Measurements from ENCODE around the gene COL6A3.

DNA sequence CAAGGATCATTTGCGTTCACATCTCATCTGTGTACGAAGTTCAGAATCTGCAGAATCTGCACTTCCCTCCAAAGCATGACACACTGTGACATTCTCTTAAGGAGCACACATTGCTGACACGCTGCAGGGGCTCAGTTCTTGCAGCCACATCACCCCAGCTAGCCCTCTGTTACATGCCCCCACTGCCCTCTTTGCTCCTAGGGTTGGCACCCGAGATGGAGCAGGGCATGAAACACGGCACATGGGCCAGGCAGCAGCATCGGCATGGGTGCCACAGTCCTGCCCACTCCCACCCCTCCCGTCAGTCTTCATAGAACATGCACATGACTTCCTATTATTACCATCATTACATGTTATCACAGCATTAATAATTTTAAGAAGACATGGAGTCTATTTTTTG is 76.4 kb downstream of the COL6A3 start:
- TF ChIP-seq, protein P1, sequence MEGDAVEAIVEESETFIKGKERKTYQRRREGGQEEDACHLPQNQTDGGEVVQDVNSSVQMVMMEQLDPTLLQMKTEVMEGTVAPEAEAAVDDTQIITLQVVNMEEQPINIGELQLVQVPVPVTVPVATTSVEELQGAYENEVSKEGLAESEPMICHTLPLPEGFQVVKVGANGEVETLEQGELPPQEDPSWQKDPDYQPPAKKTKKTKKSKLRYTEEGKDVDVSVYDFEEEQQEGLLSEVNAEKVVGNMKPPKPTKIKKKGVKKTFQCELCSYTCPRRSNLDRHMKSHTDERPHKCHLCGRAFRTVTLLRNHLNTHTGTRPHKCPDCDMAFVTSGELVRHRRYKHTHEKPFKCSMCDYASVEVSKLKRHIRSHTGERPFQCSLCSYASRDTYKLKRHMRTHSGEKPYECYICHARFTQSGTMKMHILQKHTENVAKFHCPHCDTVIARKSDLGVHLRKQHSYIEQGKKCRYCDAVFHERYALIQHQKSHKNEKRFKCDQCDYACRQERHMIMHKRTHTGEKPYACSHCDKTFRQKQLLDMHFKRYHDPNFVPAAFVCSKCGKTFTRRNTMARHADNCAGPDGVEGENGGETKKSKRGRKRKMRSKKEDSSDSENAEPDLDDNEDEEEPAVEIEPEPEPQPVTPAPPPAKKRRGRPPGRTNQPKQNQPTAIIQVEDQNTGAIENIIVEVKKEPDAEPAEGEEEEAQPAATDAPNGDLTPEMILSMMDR (conservative IDR thresholded peaks at IDR 0.05): no peak
- no peak for TF ChIP-seq EZH2 (IDR thresholded peaks at IDR 0.05; ENCODE audit: low read depth)

Data from PC-9 (cell line).